Stimulated activated CD4-positive, alpha-beta T cell treated with anti-CD3 and anti-CD28 coated beads, Interleukin-15, amount 100 ng/mL, for 1 hour (primary cell): ENCODE results near the gene MKLN1.
"Not testable (repeated sequence)": the region's sequence is repeated elsewhere in the genome, so short reads cannot be mapped to it uniquely, and the experiment has no call there.

ENCODE experiments used
- DNase-seq, 2 donors: peaks; one replicate each; pipeline ENCODE4 v3.0.0-alpha.2; 2020; ENCODE audit warnings: low read depth in 1 of 2, low spot score in 1 of 2

MKLN1 gene

GRCh38 chr7:131388126-131388525 lies 60.5 kb downstream of the MKLN1 start:
- DNase-seq: no peak

- no peak for DNase-seq
These were observed 62.6 kb downstream of the MKLN1 start for GRCh38 chr7:131390275-131390674.

DNA sequence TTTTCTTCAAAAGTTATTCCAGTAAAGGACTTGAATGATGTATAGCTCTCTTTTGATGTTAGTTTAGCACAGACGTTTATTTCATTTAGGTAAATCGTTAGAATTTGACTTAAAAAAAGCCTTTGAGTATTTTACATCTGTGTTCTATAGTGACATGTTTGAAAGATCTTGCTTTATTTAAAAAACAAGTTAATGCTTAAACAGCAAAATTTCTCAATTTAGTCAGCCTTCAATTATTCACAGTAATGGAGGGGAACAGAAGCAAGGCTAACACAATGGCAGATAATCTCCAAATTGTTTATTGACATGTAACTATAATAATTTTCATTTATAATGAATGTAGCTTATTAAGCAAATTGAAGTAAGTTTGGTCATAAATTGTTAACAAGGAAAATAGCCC lies 63.5 kb downstream of the MKLN1 start:
- DNase-seq: no peak

DNA sequence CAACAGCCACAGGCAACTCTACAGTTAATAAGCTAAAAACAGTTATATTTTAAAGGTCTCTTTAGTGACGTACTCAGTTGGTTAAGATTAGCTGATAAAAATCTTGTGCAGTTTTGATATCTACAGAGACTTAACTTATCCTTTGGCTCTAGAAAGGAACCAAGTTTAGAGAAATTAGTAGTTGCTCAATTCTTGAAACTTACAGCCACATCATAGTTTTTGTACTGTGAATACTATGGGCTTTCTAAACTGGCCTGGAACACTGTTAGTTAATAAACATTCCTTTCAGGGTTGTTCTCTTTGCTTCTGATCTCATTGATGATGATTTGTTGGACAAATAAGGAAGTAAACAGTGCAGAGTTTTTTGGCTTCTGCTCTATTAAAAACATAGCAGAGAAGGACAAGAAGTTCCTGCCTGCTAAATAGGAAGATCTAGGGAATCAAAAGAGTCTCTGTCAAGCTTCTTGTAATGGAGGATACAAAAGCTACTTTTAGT lies 73.1 kb downstream of the MKLN1 start:
- DNase-seq: no peak

GRCh38 chr7:131401194-131401593 lies 73.5 kb downstream of the MKLN1 start:
- DNase-seq: no peak

DNA sequence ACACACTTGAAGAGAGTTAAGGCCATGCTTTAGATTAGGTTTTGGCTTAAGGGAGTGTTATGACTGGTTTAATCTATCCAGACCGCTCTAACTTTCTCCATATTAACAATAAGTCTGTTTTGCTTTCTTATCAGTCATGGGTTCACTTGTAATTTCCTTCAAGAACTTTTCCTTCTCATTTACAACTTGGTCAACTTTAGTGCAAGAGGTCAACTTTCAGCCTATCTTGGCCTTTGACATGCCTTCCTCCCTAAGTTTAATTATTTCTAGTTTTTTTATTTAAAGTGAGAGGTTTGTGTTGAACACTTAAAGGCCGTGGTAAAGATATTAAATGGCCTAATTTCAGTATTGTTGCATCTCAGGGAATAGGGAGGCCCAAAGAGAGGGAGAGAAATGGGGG lies 75.6 kb downstream of the MKLN1 start:
- no peak for DNase-seq

- DNase-seq: no peak
These were observed 76.7 kb downstream of the MKLN1 start for GRCh38 chr7:131404226-131404911.

DNA sequence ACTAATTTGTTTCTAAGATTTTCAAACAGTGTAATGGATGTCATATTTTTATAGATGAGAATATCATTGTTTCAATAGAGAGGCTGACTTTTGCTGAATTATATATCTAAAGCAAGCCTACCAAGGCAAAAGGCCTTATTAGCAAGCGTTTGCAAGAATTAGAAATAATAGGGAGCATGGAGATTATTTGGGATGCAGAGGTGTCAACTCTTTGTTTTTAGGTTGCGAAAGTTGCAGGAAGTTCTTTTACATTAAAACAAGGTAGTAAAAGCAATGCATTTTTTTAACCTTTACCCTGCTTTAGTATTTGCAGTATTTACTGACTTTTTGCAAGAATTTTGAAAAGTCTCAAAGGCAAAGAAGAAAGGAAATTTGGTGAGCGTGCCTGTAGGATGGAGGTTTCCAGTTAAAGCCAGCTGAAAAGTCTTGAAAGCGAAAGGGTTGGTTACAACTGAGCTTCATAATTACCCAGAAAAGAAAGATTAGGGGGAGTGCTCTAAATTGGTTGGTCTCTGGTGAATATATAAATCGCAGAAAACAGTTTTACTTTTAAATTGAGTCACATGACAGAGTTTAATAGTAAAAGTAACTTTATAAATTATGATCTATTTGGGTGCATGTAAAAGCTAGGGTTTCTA lies 81.6 kb downstream of the MKLN1 start:
- DNase-seq: no peak

DNA sequence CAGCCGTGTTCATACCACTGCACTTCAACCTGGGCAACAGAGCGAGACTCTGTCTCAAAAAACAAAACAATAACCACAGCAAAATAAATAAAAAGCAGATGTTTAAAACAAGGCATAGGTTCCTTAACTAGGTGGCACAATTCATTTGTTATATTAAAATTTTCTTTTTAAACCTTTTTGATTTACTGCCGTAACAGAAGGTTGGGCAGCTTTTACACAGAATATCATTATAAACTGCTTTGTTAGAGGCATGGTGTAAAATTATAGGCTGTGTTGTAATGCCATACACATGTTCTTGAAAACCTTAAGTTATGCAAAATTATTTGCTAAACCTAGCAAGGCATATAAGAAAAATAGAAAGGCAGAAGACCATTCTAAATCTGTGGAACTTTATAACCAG lies 84.4 kb downstream of the MKLN1 start:
- DNase-seq: no peak

DNA sequence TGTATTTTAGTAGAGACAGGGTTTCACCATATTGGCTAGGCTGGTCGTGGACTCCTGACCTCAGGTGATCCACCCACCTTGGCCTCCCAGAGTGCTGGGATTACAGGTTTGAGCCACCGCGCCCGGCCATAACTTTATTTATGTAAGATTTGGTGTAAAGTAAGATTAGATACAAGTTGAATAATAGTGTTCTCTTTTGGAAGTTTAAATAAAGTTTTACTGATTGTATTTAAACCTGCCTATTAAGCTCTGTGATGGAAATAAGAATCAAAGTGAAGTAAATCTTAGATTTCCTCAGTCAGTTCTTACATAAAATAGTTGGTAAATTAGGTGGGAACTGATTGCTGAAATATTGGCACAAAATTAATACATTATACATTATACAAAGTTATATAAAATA lies 86.0 kb downstream of the MKLN1 start:
- DNase-seq: no peak

DNA sequence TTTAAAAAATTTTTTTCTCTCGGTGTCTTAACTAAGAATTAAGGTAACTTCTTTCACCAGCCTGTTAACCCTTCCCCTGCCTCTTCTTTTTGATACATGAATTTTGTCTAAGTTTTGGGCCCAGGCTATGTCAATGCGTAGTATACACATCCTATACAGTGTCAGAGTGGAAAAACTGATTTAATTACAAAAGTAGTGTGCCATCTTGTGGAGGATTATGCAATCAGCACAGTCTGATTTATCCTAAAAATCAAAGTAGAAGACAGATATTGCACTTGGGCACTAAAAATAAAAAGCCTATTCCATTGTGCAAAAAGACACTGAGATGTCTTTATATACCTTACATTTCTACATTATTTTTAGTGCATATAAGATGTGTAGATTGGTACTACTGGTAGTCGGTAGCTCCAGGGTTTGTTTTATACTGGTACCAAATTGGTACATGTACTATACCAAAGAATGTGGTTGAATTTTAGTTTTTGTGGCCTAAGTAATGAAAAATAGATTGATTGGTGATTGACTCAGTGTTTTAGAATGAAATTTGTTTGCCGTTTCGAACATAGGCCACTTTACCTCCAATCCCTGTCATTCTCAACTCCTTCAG lies 96.6 kb downstream of the MKLN1 start:
- DNase-seq: no peak

GRCh38 chr7:131425992-131426391 lies 98.3 kb downstream of the MKLN1 start:
- DNase-seq: no peak

DNA sequence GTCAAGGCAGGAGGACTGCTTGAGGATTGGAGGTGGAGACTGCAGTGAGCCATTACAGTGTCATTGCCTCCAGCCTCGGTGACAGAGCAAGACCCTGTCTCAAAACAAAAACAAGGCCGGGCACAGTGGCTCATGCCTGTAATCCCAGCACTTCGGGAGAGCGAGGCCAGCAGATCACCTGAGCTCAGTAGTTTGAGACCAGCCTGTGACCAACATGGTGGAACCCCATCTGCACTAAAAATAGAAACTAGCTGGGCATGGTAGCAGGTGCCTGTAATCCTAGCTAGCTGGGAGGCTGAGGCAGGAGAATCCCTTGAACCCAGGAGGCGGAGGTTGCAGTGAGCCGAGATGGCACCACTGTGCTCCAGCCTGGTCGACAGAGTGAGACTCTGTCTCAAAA lies 103.2 kb downstream of the MKLN1 start:
- DNase-seq: not testable (repeated sequence)

DNA sequence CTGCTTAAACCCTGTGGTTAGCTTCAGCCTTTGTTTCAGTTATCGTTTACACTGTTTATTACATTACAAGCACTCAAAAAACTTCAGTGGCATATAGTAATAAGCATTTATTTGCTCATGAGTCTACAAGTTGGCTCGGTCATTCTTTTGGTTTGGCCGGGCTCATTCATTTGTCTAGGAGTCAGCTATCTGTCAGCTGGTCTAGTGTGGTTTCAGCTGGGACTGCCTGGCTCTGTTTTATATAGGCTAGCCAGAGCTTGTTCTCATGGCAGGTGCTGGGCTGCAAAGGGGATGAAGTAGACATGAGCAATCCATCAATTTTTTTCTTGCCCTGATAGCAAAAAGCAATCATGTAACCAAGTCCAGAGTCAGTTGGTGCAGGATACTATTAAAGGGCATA lies 103.6 kb downstream of the MKLN1 start:
- DNase-seq: no peak

GRCh38 chr7:131431756-131432155 lies 104.1 kb downstream of the MKLN1 start:
- DNase-seq: no peak

GRCh38 chr7:131436384-131436783 lies 108.7 kb downstream of the MKLN1 start:
- DNase-seq: no peak

DNA sequence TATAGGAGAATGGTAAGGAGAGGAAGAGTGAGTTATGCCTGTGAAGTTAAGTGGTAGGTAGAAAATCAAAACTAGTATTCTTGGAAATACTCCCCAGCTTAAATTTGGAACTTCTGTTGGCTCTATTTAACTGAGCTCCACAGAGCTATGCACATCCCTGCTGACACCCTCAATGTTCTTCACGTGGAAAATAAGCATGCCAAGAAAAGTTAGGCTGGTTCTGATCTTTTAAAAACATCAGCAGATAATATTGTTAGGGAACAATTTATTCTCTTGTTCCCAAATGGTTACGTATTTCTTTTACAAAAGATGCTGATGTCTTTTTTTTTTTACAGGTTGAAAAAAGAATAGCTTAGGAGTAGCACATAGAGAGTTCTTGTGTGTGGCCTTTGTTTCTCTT lies 111.3 kb downstream of the MKLN1 start:
- no peak for DNase-seq

- no peak for DNase-seq
These were observed 115.8 kb downstream of the MKLN1 start for GRCh38 chr7:131443496-131443895.

DNA sequence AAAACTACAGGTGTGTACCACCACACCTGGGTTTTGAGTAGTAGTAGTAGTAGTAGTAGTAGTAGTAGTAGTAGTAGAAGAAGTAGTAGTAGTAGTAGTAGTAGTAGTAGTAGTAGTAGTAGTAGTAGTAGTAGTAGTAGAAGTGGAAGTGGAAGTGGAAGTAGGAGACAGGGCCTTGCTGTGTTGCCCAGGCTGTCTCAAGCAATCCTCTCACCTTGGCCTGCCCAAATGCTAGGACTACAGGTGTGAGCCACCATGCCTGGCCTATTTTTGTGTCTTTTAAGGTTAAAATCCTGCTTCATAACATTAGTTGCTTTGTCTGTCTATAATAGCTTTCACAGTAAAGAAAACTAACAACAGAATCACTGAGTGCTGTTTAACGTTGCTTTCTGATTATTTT lies 117.0 kb downstream of the MKLN1 start:
- no peak for DNase-seq

DNA sequence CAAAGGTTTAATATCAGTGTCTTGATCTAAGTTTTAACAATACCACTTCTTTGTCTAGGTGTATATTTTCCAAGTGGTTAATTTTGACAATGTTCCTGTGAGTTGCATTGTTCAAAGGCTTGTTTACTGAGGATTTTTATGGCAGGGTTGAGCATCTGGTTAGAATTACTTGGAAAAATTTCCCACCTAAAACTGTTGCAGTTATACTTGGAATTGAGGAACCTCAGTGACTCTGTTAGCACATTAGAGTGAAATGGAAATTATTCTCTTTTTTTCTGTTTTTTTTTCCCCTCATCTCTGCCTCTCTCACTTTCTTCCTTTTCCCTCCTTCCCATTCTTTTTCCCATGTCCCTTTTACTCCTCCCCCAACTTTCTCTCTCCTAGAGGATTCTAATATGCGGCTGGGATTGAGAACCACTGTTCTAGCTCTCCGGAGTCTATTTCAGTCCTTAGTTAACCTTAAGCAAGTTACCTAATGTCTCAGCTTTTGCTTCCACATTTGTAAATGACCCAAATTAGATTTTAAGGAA lies 121.8 kb downstream of the MKLN1 start:
- no peak for DNase-seq

DNA sequence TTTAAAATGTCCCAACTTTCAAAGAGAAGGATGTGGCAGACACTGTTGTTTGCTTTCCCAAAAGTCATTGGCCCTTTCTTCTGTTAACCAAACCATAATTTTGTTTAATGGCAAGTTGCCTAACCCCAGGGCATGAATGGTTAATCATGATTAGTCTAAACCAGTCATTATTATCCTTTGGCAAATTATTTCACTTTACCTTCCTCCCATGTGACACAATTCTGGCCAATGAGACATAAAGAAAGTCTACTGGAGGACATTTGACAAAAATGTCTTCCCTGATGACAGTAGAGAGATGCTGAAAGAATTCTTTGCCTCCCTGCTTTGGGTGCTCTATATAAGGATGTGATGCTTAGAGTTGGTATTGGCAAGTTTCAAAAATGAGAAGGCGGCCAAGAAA lies 126.8 kb downstream of the MKLN1 start:
- DNase-seq: no peak

DNA sequence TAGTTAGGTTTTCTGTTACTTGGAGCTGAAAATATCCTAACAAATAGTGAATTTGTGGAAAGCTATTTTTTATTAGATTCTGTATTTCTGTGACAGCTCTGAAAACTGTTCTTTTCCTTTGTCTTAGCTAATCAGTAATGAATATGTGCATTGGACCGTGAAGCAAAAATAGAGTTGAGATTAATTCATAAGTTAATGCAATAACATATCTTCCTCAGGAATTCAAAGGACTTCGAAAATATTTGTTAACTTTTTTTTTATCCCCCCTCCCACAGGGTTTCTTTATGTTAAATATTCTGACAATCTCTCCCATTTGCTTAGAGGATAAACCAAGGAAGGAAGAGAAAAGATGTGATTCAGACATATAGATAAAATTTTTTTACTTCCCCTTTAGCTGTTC lies 127.3 kb downstream of the MKLN1 start:
- DNase-seq: no peak
